ENCODE measurements around the gene TPX2. TPM values are rescaled to one million over a fixed set of nuclear protein-coding genes. Genes with fewer than 3 reads are reported as not detected.

The TPX2 gene
- total and polyA plus RNA-seq, 10 of the 15 experiments (the other 5 are each of a cell fraction or from before 2014, with no cell fraction given) = 29.7 to 144 (median 89.0) TPM

GRCh38 chr20:31809661-31810060 is 70.6 kb downstream of the TPX2 start:
- RAD21 ChIA-PET (ENCODE audit: unreplicated experiment) = no interaction called here
- ATAC-seq (no peak), FAIRE-seq (no peak), DNase-seq (ENCODE audit: low read depth, low spot score) (no peak)
- CTCF ChIA-PET = interaction anchor here (0.6 to 3.1 kb wide), 3 partner anchors 24 to 42 kb away, joined by 3 to 12 read pairs (median 4); no protein-coding TSS in a partner anchor
- WGBS (ENCODE audit: insufficient coverage, insufficient replicate concordance, low lambda C conversion rate, missing lambda C conversion rate) = 97% methylated on average over 3 of the region's 3 CpGs
- Histone ChIP-seq H3K9me3 (replicated peaks; ENCODE audit: control insufficient read depth, insufficient read depth, low read length) (no peaks in the 10 kb centered on the region), H3K4me2 (ENCODE audit: control insufficient read depth, insufficient read depth) (no peak overlapping the region), H3K4me1 (ENCODE audit: control insufficient read depth, insufficient read depth, low read length) (no peaks in the 10 kb centered on the region; the same call in 1 of the 2 replicates), H3K79me2 (ENCODE audit: control insufficient read depth, insufficient read depth, low read length) (no peaks in the 10 kb centered on the region), H4K20me1 (ENCODE audit: control insufficient read depth, insufficient read depth) (no peaks in the 10 kb centered on the region), H3K9ac (ENCODE audit: control insufficient read depth, insufficient read depth, low read length) (no peak overlapping the region), H3K27ac (ENCODE audit: control insufficient read depth, insufficient read depth) (no peak overlapping the region), H3K36me3 (ENCODE audit: control insufficient read depth in 2 of 2, insufficient read depth in 2 of 2, low read length in 1 of 2) (peaks cover 0 to 2% of the 10 kb centered on the region in 2 experiments; a peak in 3 of 4 replicates), H3K4me3 (no peak overlapping the region), H2AFZ (ENCODE audit: control insufficient read depth, low read depth, low read length) (no peak overlapping the region), H3K27me3 (replicated peaks in 1 of 2; ENCODE audit: control insufficient read depth in 2 of 2, insufficient read depth in 2 of 2, low read length in 1 of 2) (no peaks in the 10 kb centered on the region)
- intact Hi-C loops (cut with micrococcal nuclease; ENCODE audit: unreplicated experiment) (no loop called here), in situ Hi-C loops (cut with MboI) (no loop called here)
- POLR2A ChIA-PET = no interaction called here
- TF ChIP-seq CHD1 (IDR thresholded peaks at IDR 0.05; ENCODE audit: low read depth, low read length) (no peak), MYB (IDR thresholded peaks at IDR 0.05; ENCODE audit: borderline replicate concordance, low read depth, low read length) (no peak), TCF12 (IDR thresholded peaks at IDR 0.05; ENCODE audit: low read depth, low read length) (no peak), TCF3 (IDR thresholded peaks at IDR 0.05; ENCODE audit: borderline replicate concordance, insufficient read depth, low read depth, low read length) (no peak), ATF2 (IDR thresholded peaks at IDR 0.05; ENCODE audit: low read length) (no peak), KDM1A (IDR thresholded peaks at IDR 0.05; ENCODE audit: borderline replicate concordance) (no peak), PML (IDR thresholded peaks at IDR 0.05; ENCODE audit: low read length) (no peak)
- TF ChIP-seq, protein P1, sequence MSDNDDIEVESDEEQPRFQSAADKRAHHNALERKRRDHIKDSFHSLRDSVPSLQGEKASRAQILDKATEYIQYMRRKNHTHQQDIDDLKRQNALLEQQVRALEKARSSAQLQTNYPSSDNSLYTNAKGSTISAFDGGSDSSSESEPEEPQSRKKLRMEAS (IDR thresholded peaks at IDR 0.05; ENCODE audit: low read depth, low read length) = no peak
- TF ChIP-seq, protein P2, sequence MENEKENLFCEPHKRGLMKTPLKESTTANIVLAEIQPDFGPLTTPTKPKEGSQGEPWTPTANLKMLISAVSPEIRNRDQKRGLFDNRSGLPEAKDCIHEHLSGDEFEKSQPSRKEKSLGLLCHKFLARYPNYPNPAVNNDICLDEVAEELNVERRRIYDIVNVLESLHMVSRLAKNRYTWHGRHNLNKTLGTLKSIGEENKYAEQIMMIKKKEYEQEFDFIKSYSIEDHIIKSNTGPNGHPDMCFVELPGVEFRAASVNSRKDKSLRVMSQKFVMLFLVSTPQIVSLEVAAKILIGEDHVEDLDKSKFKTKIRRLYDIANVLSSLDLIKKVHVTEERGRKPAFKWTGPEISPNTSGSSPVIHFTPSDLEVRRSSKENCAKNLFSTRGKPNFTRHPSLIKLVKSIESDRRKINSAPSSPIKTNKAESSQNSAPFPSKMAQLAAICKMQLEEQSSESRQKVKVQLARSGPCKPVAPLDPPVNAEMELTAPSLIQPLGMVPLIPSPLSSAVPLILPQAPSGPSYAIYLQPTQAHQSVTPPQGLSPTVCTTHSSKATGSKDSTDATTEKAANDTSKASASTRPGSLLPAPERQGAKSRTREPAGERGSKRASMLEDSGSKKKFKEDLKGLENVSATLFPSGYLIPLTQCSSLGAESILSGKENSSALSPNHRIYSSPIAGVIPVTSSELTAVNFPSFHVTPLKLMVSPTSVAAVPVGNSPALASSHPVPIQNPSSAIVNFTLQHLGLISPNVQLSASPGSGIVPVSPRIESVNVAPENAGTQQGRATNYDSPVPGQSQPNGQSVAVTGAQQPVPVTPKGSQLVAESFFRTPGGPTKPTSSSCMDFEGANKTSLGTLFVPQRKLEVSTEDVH (IDR thresholded peaks at IDR 0.05; ENCODE audit: low read depth, partially characterized antibody) = no peak
- SMC1A ChIA-PET (ENCODE audit: uncharacterized antibody, unreplicated experiment) = no interaction called here
- BruUV-seq (replicated peaks) = no TSS peak
